Endodermal cell (in vitro differentiated cells): ENCODE results near the gene LYPD4. TPM values are rescaled to one million over a fixed set of nuclear protein-coding genes. Genes with fewer than 3 reads are reported as not detected.

ENCODE experiments used
- DNase-seq: peaks from one replicate; pipeline ENCODE4 v3.0.0-alpha.2; 2017
- H3K27ac ChIP-seq: 2 replicates; pipeline ENCODE4 v1.5.1; 2013; ENCODE audit warnings: mild to moderate bottlenecking, low read depth, low read length, moderate library complexity
- H3K27me3 ChIP-seq: 2 replicates; pipeline ENCODE4 v1.6.1; 2013; ENCODE audit warnings: mild to moderate bottlenecking, low read length, moderate library complexity; ENCODE audit not compliant: insufficient read depth, control insufficient read depth, poor library complexity, severe bottlenecking
- H3K36me3 ChIP-seq: 2 replicates; pipeline ENCODE4 v1.7.0; 2013; ENCODE audit warnings: mild to moderate bottlenecking, low read length, moderate library complexity; ENCODE audit not compliant: control insufficient read depth, insufficient read depth
- H3K4me1 ChIP-seq: one replicate; pipeline ENCODE4 v1.7.0; 2013; ENCODE audit warnings: low read length; ENCODE audit not compliant: control insufficient read depth, insufficient read depth
- H3K4me3 ChIP-seq: 2 replicates; pipeline ENCODE4 v1.5.1; 2013; ENCODE audit warnings: mild to moderate bottlenecking, low read length, moderate library complexity
- H3K9ac ChIP-seq: 2 replicates; pipeline ENCODE4 v1.6.1; 2013; ENCODE audit warnings: mild to moderate bottlenecking, low read length, moderate library complexity; ENCODE audit not compliant: poor library complexity, severe bottlenecking; ENCODE audit errors: extremely low read depth
- H3K9me3 ChIP-seq: 2 replicates; pipeline ENCODE4 v1.6.1; 2013; ENCODE audit warnings: mild to moderate bottlenecking, low read length, moderate library complexity; ENCODE audit not compliant: control insufficient read depth
- H3K27ac Mint-ChIP-seq: 2 replicates; pipeline ENCODE4 v1.8.0; 2020; ENCODE audit warnings: mixed read lengths
- H3K27me3 Mint-ChIP-seq: 2 replicates; pipeline ENCODE4 v1.8.0; 2021; ENCODE audit warnings: mild to moderate bottlenecking, mixed read lengths; ENCODE audit not compliant: insufficient read depth
- H3K36me3 Mint-ChIP-seq: 2 replicates; pipeline ENCODE4 v1.8.0; 2020; ENCODE audit warnings: low read depth, mixed read lengths
- H3K4me1 Mint-ChIP-seq: 2 replicates; pipeline ENCODE4 v1.8.0; 2020; ENCODE audit warnings: mixed read lengths
- H3K4me3 Mint-ChIP-seq: 2 replicates; pipeline ENCODE4 v1.8.0; 2020; ENCODE audit warnings: mild to moderate bottlenecking, moderate library complexity, mixed read lengths
- H3K9me3 Mint-ChIP-seq: 2 replicates; pipeline ENCODE4 v1.8.0; 2020; ENCODE audit warnings: mild to moderate bottlenecking, mixed read lengths
- CTCF ChIP-seq: fragments of 200-600 bp; sonication (generic); conservative IDR thresholded peaks from 2 replicates; pipeline ENCODE4 v1.5.0; 2021; ENCODE audit warnings: antibody characterized with exemption, mild to moderate bottlenecking
- WGBS, 2 experiments: methylation state at CpG; one replicate each; pipeline versions ENCODE4 v1.1.5 to v1.1.7; 2013; ENCODE audit warnings: missing lambda C conversion rate in 2 of 2, mixed read lengths in 1 of 2; ENCODE audit not compliant: insufficient coverage in 1 of 2, insufficient read length in 1 of 2; 5-methylcytosine and 5-hydroxymethylcytosine counted together
- total RNA-seq, 2 donors: library from RNA; stranded (reverse); fragmentation: NEBNext Ultra II Directional in 1 of 2; extraction: Animal tissue kit (Norgen Biotek cat#: 25700) in 1 of 2; gene quantifications; 2 replicates in 1 of 2; 3 replicates in 1 of 2; pipeline ENCODE4 v1.2.1, GENCODE V29; 2021

LYPD4 gene
- total RNA-seq, 2 donors from 2014 or later: not detected

- H3K27me3 Mint-ChIP-seq: peaks cover 11% of the 10 kb centered on the region
- Histone ChIP-seq H3K27me3 (no peaks in the 10 kb centered on the region), H3K36me3 (peaks cover 44% of the 10 kb centered on the region), H3K9me3 (no peaks in the 10 kb centered on the region), H3K27ac (no peak overlapping the region), H3K4me1 (peaks cover 4% of the 10 kb centered on the region), H3K9ac (no peak overlapping the region), H3K4me3 (no peak overlapping the region)
- no peak overlapping the region for H3K4me3 Mint-ChIP-seq
- 93 to 95% methylated on average over 12 of the region's 12 CpGs for WGBS, 2 experiments
- peak; percentile 66 for DNase-seq
- no peaks in the 10 kb centered on the region for H3K9me3 Mint-ChIP-seq
- H3K27ac Mint-ChIP-seq: no peak overlapping the region
- peaks cover 40% of the 10 kb centered on the region for H3K36me3 Mint-ChIP-seq
- H3K4me1 Mint-ChIP-seq: peaks cover 13% of the 10 kb centered on the region
- no peak for TF ChIP-seq CTCF
Observed at GRCh38 chr19:41872384-41872774, 27.9 kb upstream of the LYPD4 start.

DNA sequence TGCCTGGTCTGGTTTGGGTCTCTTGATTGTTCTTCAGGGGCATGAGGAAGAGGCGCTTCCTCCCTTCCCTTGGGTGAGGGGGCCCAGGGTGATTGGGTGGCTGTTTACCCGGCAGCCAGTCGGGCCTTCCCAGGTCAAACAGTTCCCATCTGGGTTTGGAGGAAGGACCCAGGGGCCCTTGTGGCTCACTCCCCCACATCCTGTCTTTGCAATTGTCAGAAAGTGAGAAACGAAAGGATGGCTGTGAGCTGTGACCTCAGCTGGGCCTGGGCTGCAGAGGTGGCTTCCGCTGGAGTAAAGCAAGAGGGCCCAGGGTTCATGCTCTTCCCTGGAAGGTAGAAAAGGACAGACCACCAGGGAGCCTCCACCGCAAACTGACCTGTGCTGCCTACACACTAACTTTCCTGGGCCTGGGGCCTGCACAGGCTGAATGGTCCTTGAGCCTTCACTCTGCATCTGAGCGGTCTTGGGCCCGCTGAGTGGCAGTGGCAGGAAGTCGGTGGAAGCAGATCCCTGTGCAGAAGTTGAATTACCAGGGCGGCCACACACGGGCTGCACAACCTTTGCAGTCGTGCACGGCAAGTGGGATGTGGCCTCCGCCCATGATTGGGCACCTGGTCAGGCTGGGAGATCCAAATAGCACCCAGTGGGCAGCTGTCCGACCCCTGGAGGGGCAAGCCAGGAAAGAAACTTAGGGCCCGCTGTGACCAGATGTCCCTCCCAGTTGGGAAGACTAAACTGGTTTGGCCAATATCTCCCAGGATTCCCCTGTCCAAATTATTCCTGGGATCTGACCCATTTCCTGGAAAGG is 27.3 kb upstream of the LYPD4 start:
- peaks cover 13% of the 10 kb centered on the region for H3K4me1 Mint-ChIP-seq
- Histone ChIP-seq H3K4me1 (peaks cover 4% of the 10 kb centered on the region), H3K4me3 (no peak overlapping the region), H3K36me3 (peaks cover 49% of the 10 kb centered on the region), H3K27ac (no peak overlapping the region), H3K9me3 (no peaks in the 10 kb centered on the region), H3K27me3 (no peaks in the 10 kb centered on the region), H3K9ac (no peak overlapping the region)
- H3K36me3 Mint-ChIP-seq: peaks cover 40% of the 10 kb centered on the region
- H3K9me3 Mint-ChIP-seq: no peaks in the 10 kb centered on the region
- TF ChIP-seq CTCF: no peak
- peaks cover 8% of the 10 kb centered on the region for H3K27me3 Mint-ChIP-seq
- peak overlapping the region; percentile 49 for H3K27ac Mint-ChIP-seq
- no peak overlapping the region for H3K4me3 Mint-ChIP-seq
- peak; percentile 74 for DNase-seq
- WGBS, 2 experiments: 93 to 94% methylated on average over 13 to 16 of the region's 16 CpGs

GRCh38 chr19:41870401-41870873 is 26.0 kb upstream of the LYPD4 start:
- peaks cover 4% of the 10 kb centered on the region for H3K4me1 ChIP-seq
- peaks cover 57% of the 10 kb centered on the region for H3K36me3 ChIP-seq
- H3K27ac ChIP-seq: no peak overlapping the region
- TF ChIP-seq CTCF: no peak
- no peak overlapping the region for H3K9ac ChIP-seq
- Mint-ChIP-seq H3K27ac (no peak overlapping the region), H3K4me1 (peaks cover 16% of the 10 kb centered on the region), H3K36me3 (peaks cover 50% of the 10 kb centered on the region), H3K4me3 (no peak overlapping the region), H3K27me3 (no peaks in the 10 kb centered on the region), H3K9me3 (no peaks in the 10 kb centered on the region)
- no peak overlapping the region for H3K4me3 ChIP-seq
- no peaks in the 10 kb centered on the region for H3K27me3 ChIP-seq
- 94% methylated on average over 3 of the region's 3 CpGs; no CpG with 5 or more reads in 1 of the 2 experiments for WGBS, 2 experiments
- no peaks in the 10 kb centered on the region for H3K9me3 ChIP-seq
- DNase-seq: peak; percentile 59
